ENCODE measurements around the gene NCKAP5. TPM values are rescaled to one million over a fixed set of nuclear protein-coding genes. Genes with fewer than 3 reads are reported as not detected.

The NCKAP5 gene
- total and polyA plus RNA-seq, 7 experiments from 2014 or later = 0.12 TPM; not detected in 6

- H3K27ac Mint-ChIP-seq = no peak overlapping the region
- DNase-seq (no peak), ATAC-seq (no peak)
- Histone ChIP-seq H3K36me3 (ENCODE audit: control insufficient read depth in 2 of 3, insufficient read depth in 3 of 3, low read length in 3 of 3) (no peaks in the 10 kb centered on the region), H3K27ac (ENCODE audit: low read depth, low read length) (no peak overlapping the region), H3K4me1 (ENCODE audit: control insufficient read depth in 2 of 2, insufficient read depth in 2 of 2, low read length in 2 of 2) (no peaks in the 10 kb centered on the region), H3K27me3 (ENCODE audit: control insufficient read depth in 2 of 2, insufficient read depth in 2 of 2, low read length in 2 of 2) (no peaks in the 10 kb centered on the region), H3K4me3 (ENCODE audit: low read length) (no peak overlapping the region), H3K9me3 (ENCODE audit: control insufficient read depth in 2 of 3, low read length in 3 of 3) (no peaks in the 10 kb centered on the region)
- peaks cover 0 to 7% (median 0%) of the 10 kb centered on the region in 5 donors for H3K27me3 Mint-ChIP-seq
- ChIA-PET POLR2A (no interaction called here), CTCF (no interaction called here)
- H3K4me1 Mint-ChIP-seq = no peaks in the 10 kb centered on the region
- peaks cover 0 to 8% (median 2%) of the 10 kb centered on the region in 11 donors for H3K9me3 Mint-ChIP-seq
- intact Hi-C loops (cut with micrococcal nuclease) = no loop called here
- H3K36me3 Mint-ChIP-seq = no peaks in the 10 kb centered on the region
- H3K4me3 Mint-ChIP-seq = no peak overlapping the region
These were observed 34.8 kb upstream of the NCKAP5 start for GRCh38 chr2:133603109-133603508.

GRCh38 chr2:133602538-133602937 lies 34.3 kb upstream of the NCKAP5 start:
- H3K4me1 Mint-ChIP-seq = no peaks in the 10 kb centered on the region
- intact Hi-C loops (cut with micrococcal nuclease) = no loop called here

GRCh38 chr2:133600266-133600928 lies 32.1 kb upstream of the NCKAP5 start:
- H3K36me3 ChIP-seq (ENCODE audit: control insufficient read depth in 2 of 3, insufficient read depth in 3 of 3, low read length in 3 of 3) = no peaks in the 10 kb centered on the region
- Mint-ChIP-seq H3K4me3 (no peak overlapping the region), H3K9me3 (peaks cover 0 to 13% (median 2%) of the 10 kb centered on the region in 11 donors), H3K27me3 (peaks cover 0 to 11% (median under 1%) of the 10 kb centered on the region in 5 donors), H3K36me3 (no peaks in the 10 kb centered on the region), H3K4me1 (no peaks in the 10 kb centered on the region), H3K27ac (no peak overlapping the region)
- no peaks in the 10 kb centered on the region for H3K27me3 ChIP-seq (ENCODE audit: control insufficient read depth in 2 of 2, insufficient read depth in 2 of 2, low read length in 2 of 2)
- H3K4me3 ChIP-seq (ENCODE audit: low read length) = no peak overlapping the region
- H3K4me1 ChIP-seq (ENCODE audit: control insufficient read depth in 2 of 2, insufficient read depth in 2 of 2, low read length in 2 of 2) = no peaks in the 10 kb centered on the region
- H3K27ac ChIP-seq (ENCODE audit: low read depth, low read length) = no peak overlapping the region
- intact Hi-C loops (cut with micrococcal nuclease) = no loop called here
- no peak for DNase-seq
- POLR2A ChIA-PET = no interaction called here
- ATAC-seq = no peak
- CTCF ChIA-PET = no interaction called here
- H3K9me3 ChIP-seq (ENCODE audit: control insufficient read depth in 2 of 3, low read length in 3 of 3) = no peaks in the 10 kb centered on the region

More at GRCh38 chr2:133602538-133602937, 34.3 kb upstream of the NCKAP5 start:
- Mint-ChIP-seq H3K27ac (peak overlapping the region in 1 of 9 donors; percentile 28), H3K4me3 (no peak overlapping the region), H3K27me3 (peaks cover 0 to 5% (median 0%) of the 10 kb centered on the region in 5 donors), H3K9me3 (peaks cover 0 to 8% (median 2%) of the 10 kb centered on the region in 11 donors), H3K36me3 (no peaks in the 10 kb centered on the region)
- ATAC-seq = no peak
- Histone ChIP-seq H3K4me3 (ENCODE audit: low read length) (no peak overlapping the region), H3K4me1 (ENCODE audit: control insufficient read depth in 2 of 2, insufficient read depth in 2 of 2, low read length in 2 of 2) (no peaks in the 10 kb centered on the region), H3K9me3 (ENCODE audit: control insufficient read depth in 2 of 3, low read length in 3 of 3) (no peaks in the 10 kb centered on the region), H3K36me3 (ENCODE audit: control insufficient read depth in 2 of 3, insufficient read depth in 3 of 3, low read length in 3 of 3) (no peaks in the 10 kb centered on the region), H3K27me3 (ENCODE audit: control insufficient read depth in 2 of 2, insufficient read depth in 2 of 2, low read length in 2 of 2) (no peaks in the 10 kb centered on the region), H3K27ac (ENCODE audit: low read depth, low read length) (no peak overlapping the region)
- DNase-seq = no peak
- ChIA-PET POLR2A (no interaction called here), CTCF (no interaction called here)

- no peak for DNase-seq
- H3K27ac Mint-ChIP-seq = no peak overlapping the region
- H3K9me3 Mint-ChIP-seq = peaks cover 0 to 13% (median 2%) of the 10 kb centered on the region in 11 donors
- Histone ChIP-seq H3K4me3 (ENCODE audit: low read length) (no peak overlapping the region), H3K36me3 (ENCODE audit: control insufficient read depth in 2 of 3, insufficient read depth in 3 of 3, low read length in 3 of 3) (no peaks in the 10 kb centered on the region), H3K4me1 (ENCODE audit: control insufficient read depth in 2 of 2, insufficient read depth in 2 of 2, low read length in 2 of 2) (no peaks in the 10 kb centered on the region), H3K9me3 (ENCODE audit: control insufficient read depth in 2 of 3, low read length in 3 of 3) (no peaks in the 10 kb centered on the region), H3K27me3 (ENCODE audit: control insufficient read depth in 2 of 2, insufficient read depth in 2 of 2, low read length in 2 of 2) (no peaks in the 10 kb centered on the region), H3K27ac (ENCODE audit: low read depth, low read length) (no peak overlapping the region)
- ATAC-seq = no peak
- H3K4me1 Mint-ChIP-seq = no peaks in the 10 kb centered on the region
- no peaks in the 10 kb centered on the region for H3K36me3 Mint-ChIP-seq
- H3K4me3 Mint-ChIP-seq = no peak overlapping the region
- POLR2A ChIA-PET = no interaction called here
- intact Hi-C loops (cut with micrococcal nuclease) = no loop called here
- H3K27me3 Mint-ChIP-seq = peaks cover 0 to 11% (median 4%) of the 10 kb centered on the region in 5 donors
- CTCF ChIA-PET = no interaction called here
These were observed 31.5 kb upstream of the NCKAP5 start for GRCh38 chr2:133599811-133600210.

GRCh38 chr2:133599211-133599803 lies 31.0 kb upstream of the NCKAP5 start:
- Mint-ChIP-seq H3K27me3 (peaks cover 0 to 11% (median 4%) of the 10 kb centered on the region in 5 donors), H3K36me3 (no peaks in the 10 kb centered on the region), H3K9me3 (peaks cover 0 to 13% (median 2%) of the 10 kb centered on the region in 11 donors), H3K4me1 (no peaks in the 10 kb centered on the region), H3K4me3 (no peak overlapping the region), H3K27ac (no peak overlapping the region)
- Histone ChIP-seq H3K27me3 (ENCODE audit: control insufficient read depth in 2 of 2, insufficient read depth in 2 of 2, low read length in 2 of 2) (no peaks in the 10 kb centered on the region), H3K27ac (ENCODE audit: low read depth, low read length) (no peak overlapping the region), H3K4me1 (ENCODE audit: control insufficient read depth in 2 of 2, insufficient read depth in 2 of 2, low read length in 2 of 2) (no peaks in the 10 kb centered on the region), H3K4me3 (ENCODE audit: low read length) (no peak overlapping the region), H3K36me3 (ENCODE audit: control insufficient read depth in 2 of 3, insufficient read depth in 3 of 3, low read length in 3 of 3) (no peaks in the 10 kb centered on the region), H3K9me3 (ENCODE audit: control insufficient read depth in 2 of 3, low read length in 3 of 3) (no peaks in the 10 kb centered on the region)
- ATAC-seq (no peak), DNase-seq (no peak)
- CTCF ChIA-PET = no interaction called here
- intact Hi-C loops (cut with micrococcal nuclease) = no loop called here
- POLR2A ChIA-PET = no interaction called here

GRCh38 chr2:133598769-133599168 lies 30.5 kb upstream of the NCKAP5 start:
- H3K27ac Mint-ChIP-seq = no peak overlapping the region
- no peaks in the 10 kb centered on the region for H3K4me1 Mint-ChIP-seq
- peaks cover 0 to 13% (median 3%) of the 10 kb centered on the region in 11 donors for H3K9me3 Mint-ChIP-seq
- no peaks in the 10 kb centered on the region for H3K36me3 Mint-ChIP-seq
- Histone ChIP-seq H3K4me3 (ENCODE audit: low read length) (no peak overlapping the region), H3K36me3 (ENCODE audit: control insufficient read depth in 2 of 3, insufficient read depth in 3 of 3, low read length in 3 of 3) (no peaks in the 10 kb centered on the region), H3K27me3 (ENCODE audit: control insufficient read depth in 2 of 2, insufficient read depth in 2 of 2, low read length in 2 of 2) (no peaks in the 10 kb centered on the region), H3K4me1 (ENCODE audit: control insufficient read depth in 2 of 2, insufficient read depth in 2 of 2, low read length in 2 of 2) (no peaks in the 10 kb centered on the region), H3K9me3 (ENCODE audit: control insufficient read depth in 2 of 3, low read length in 3 of 3) (no peaks in the 10 kb centered on the region), H3K27ac (ENCODE audit: low read depth, low read length) (no peak overlapping the region)
- POLR2A ChIA-PET = no interaction called here
- no peak overlapping the region for H3K4me3 Mint-ChIP-seq
- no peak for ATAC-seq
- intact Hi-C loops (cut with micrococcal nuclease) = no loop called here
- CTCF ChIA-PET = no interaction called here
- no peak for DNase-seq
- H3K27me3 Mint-ChIP-seq = peaks cover 0 to 11% (median 4%) of the 10 kb centered on the region in 5 donors

Data from naive thymus-derived CD4-positive, alpha-beta T cell (primary cell).